Adrenal gland (tissue), 5 donors: Measurements from ENCODE around the gene SMPD4.

Source experiments
- POLR2A ChIP-seq, 2 donors: fragments of 450-650 bp; IDR thresholded peaks; one replicate each; pipeline ENCODE4 v1.6.1; 2017; ENCODE audit warnings: antibody characterized with exemption in 2 of 2, mild to moderate bottlenecking in 2 of 2, moderate library complexity in 1 of 2
- TF ChIP-seq, protein P1 (sequence below), 6 experiments: fragments of 450-650 bp in 4 of 6; fragments of 200-600 bp in 2 of 6; sonication (generic) in 1 of 6; IDR thresholded peaks; 1 replicate in 5 of 6; 2 replicates in 1 of 6; pipeline versions ENCODE4 v1.5.1 to v1.8.0; 2016 to 2021; ENCODE audit warnings: antibody characterized with exemption in 6 of 6, mild to moderate bottlenecking in 2 of 6, moderate library complexity in 1 of 6
- donor health status: DM: no; HTN: no; CAD: no.

GRCh38 chr2:130186391-130186790 is 5.0 kb upstream of the SMPD4 start:
- TF ChIP-seq, protein P1, sequence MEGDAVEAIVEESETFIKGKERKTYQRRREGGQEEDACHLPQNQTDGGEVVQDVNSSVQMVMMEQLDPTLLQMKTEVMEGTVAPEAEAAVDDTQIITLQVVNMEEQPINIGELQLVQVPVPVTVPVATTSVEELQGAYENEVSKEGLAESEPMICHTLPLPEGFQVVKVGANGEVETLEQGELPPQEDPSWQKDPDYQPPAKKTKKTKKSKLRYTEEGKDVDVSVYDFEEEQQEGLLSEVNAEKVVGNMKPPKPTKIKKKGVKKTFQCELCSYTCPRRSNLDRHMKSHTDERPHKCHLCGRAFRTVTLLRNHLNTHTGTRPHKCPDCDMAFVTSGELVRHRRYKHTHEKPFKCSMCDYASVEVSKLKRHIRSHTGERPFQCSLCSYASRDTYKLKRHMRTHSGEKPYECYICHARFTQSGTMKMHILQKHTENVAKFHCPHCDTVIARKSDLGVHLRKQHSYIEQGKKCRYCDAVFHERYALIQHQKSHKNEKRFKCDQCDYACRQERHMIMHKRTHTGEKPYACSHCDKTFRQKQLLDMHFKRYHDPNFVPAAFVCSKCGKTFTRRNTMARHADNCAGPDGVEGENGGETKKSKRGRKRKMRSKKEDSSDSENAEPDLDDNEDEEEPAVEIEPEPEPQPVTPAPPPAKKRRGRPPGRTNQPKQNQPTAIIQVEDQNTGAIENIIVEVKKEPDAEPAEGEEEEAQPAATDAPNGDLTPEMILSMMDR (IDR thresholded peaks at IDR 0.05), result no peak
- no peak for TF ChIP-seq POLR2A (IDR thresholded peaks at IDR 0.05)
